Adrenal gland (tissue), 5 donors: ENCODE results near the gene DCHS2.

Experiments used
- CTCF ChIP-seq, 6 experiments: fragments of 450-650 bp in 4 of 6; fragments of 200-600 bp in 2 of 6; sonication (generic) in 1 of 6; IDR thresholded peaks; 1 replicate in 5 of 6; 2 replicates in 1 of 6; pipeline versions ENCODE4 v1.5.1 to v1.8.0; 2016 to 2021; ENCODE audit warnings: antibody characterized with exemption in 6 of 6, mild to moderate bottlenecking in 2 of 6, moderate library complexity in 1 of 6
- POLR2A ChIP-seq, 2 donors: fragments of 450-650 bp; IDR thresholded peaks; one replicate each; pipeline ENCODE4 v1.6.1; 2017; ENCODE audit warnings: antibody characterized with exemption in 2 of 2, mild to moderate bottlenecking in 2 of 2, moderate library complexity in 1 of 2
- donor health status: DM: no; HTN: no; CAD: no.

DNA sequence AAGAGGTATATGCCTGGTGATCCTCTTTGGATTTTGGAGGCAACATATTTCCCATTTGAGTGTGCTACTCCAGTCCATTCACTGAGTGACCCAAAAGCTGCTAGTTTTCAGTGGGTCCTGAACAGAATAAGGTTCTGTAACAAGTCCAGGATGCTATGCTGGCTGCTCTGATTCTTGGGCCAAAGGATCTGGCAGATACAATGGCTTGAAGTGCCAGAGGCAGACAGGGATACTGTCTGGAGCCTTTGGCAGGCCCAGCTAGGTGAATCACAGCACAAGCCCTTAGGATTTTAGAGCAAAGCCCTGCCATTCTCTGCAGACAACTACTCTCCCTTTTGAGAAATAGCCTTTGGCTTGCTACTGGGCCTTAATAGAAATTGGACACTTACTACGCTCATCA is 40.6 kb downstream of the DCHS2 start:
- no peak for TF ChIP-seq POLR2A (IDR thresholded peaks at IDR 0.05)
- TF ChIP-seq CTCF (IDR thresholded peaks at IDR 0.05) = no peak
